NCI-H524 treated with DMSO at 0.1 percent for 48 hours (cell line): ENCODE data around the gene DCLK2.

Experiments used
- DNase-seq: peaks from one replicate; lab custom pipeline; 2025; lab: John Stamatoyannopoulos, UW

Gene DCLK2

DNA sequence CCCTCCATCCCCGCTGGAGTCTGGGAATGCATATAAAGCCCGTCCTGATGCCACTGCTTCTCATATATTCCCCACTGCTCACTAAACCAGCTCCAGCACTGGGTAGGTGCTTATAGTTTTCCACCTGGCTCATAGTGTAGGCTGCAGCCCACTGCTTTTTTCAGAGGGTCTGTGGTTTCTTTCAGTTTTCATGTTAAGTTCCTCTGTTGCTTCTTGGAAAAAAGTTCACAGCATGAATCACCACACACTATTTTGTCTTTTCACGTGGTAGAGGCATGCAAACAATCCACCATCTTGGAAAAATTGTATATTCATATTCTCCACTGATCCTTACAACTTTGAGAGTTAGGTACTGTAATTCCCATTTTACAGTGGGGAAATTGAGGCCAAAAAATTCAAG is 39.4 kb downstream of the DCLK2 start:
- DNase-seq = no peak

- no peak for DNase-seq
These were observed 41.2 kb downstream of the DCLK2 start for GRCh38 chr4:150119492-150119891.

GRCh38 chr4:150123087-150123486 is 44.8 kb downstream of the DCLK2 start:
- DNase-seq = no peak

DNA sequence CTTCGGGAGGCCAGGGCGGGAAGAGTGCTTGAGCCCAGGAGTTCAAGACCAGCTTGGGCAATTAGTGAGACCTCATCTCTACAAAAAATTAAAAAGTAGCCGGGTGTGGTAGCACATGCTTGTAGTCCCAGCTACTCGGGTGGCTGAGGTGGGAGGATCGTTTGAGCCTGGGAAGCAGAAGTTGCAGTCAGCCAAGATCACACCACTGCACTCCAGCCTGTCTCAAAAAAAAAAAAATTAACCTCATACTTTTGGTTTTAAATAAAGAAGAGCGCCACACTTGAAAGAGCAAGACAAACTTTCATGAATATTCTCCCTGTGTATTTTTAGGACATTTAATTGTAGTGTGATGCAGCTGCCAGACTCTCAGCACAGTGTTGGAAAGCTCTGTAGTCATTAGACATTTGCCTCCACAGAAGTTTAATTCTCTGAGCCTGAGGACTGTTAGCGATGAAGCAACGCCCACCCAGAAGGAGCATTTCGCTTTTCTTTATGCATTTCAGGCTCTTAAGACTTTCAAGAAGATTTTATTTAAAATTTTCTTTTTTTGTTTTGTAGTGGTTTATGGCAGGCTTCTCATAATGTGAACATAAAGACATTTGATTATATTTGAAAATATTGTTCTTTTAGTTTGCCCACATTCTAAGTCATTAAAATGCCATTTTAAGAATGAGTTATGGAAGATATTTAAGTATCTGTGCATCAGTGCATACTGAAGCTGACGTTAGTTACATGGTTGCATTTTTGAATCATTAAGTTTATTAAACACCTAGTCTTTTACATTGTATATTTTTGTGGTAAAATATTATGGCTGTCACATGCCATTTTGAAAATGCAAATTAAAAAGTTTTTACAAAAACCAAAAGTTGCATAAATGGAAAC is 45.8 kb downstream of the DCLK2 start:
- no peak for DNase-seq

- DNase-seq = no peak
These were observed 48.1 kb downstream of the DCLK2 start for GRCh38 chr4:150126201-150126863.

GRCh38 chr4:150126864-150127203 is 48.6 kb downstream of the DCLK2 start:
- no peak for DNase-seq

DNA sequence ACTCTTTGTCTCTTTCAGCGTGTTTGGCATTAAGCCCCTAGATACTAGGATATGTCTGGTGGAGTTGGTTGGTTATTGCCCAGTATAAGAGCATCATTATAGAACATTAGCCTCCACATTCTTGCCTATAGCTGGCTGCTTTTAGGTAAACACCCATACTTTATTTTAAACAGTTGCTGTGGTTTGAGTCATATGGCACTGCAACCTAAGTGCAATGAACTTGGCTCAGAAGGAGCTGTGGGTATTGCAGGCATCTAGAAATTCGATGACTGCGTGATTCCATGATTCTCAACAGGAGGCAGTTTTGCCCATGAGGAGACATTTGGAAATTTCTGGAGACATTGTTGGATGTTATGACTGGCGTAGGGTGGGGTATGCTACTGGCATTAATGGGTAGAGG is 49.5 kb downstream of the DCLK2 start:
- DNase-seq = no peak

- DNase-seq = no peak
These were observed 52.7 kb downstream of the DCLK2 start for GRCh38 chr4:150130933-150131332.

DNA sequence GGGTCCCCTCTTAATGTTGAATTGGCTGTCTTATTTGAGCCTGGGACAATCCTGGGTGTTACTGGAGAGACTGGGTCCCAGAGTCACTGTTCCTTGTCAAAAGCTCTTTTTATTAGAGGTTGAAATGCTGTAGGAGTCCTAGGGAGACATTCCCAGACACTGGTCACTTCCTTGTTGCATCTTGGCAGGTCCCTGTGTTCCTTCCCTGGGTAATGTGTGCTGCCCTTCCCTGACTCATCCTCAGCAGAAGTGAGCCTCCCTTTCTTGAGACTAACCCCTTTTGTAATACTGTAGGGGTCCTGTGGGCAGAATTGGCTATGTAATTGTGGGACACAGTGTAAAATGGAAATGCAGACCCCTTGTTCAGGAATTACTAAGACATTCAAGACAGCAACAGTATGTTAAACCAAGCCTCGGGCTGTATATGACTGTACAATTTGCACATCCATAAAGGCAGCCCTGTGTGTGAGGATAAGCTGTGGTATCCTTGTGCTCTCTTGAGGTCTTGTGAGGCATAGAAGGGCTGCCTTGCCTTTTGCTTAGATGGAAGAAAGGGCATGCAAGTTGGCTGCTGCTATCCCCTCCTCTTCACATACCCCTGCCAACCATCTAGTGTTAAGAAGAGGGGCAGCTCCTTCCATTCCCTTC is 53.5 kb downstream of the DCLK2 start:
- no peak for DNase-seq

GRCh38 chr4:150133605-150134004 is 55.4 kb downstream of the DCLK2 start:
- DNase-seq = no peak

GRCh38 chr4:150135134-150135772 is 57.0 kb downstream of the DCLK2 start:
- no peak for DNase-seq

GRCh38 chr4:150136036-150136435 is 57.8 kb downstream of the DCLK2 start:
- no peak for DNase-seq

GRCh38 chr4:150136481-150136880 is 58.2 kb downstream of the DCLK2 start:
- no peak for DNase-seq

GRCh38 chr4:150139297-150139865 is 61.1 kb downstream of the DCLK2 start:
- DNase-seq = no peak

- no peak for DNase-seq
These were observed 62.6 kb downstream of the DCLK2 start for GRCh38 chr4:150140774-150141400.

DNA sequence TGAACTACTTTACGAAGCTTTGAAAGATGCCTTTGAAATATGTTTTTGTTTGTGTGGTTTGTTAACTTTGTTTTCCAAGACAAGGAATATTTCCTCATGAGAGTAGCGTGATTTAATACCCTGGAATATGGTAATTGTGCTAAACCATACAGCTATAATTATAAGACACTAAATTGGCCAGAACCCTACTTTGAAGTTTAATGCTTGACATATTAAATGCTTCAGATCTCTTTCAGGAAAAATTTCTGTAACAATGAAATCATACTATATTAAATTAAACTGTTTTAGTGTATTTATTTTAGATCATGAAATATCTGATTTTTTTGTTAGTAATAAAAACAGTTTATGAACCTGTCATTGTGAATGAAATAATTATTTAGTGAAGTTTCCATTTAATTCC is 63.5 kb downstream of the DCLK2 start:
- no peak for DNase-seq

DNA sequence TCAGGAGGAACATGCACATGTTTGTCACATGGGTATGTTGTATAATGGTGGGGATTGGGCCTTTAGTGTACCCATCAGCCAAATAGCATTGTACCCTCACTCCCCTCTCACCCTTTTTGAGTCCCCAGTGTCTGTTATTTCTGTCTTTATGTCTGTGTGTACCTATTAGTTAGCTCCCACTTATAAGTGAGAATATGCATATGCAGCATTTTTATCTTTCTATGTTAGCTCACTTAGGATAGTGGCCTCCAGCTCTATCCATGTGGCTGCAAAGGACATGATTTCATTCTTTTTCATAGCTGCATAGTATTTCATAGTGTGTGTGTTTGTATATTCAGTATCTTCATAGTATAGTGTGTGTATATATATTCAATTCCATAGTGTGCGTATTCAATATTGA is 64.6 kb downstream of the DCLK2 start:
- no peak for DNase-seq

DNA sequence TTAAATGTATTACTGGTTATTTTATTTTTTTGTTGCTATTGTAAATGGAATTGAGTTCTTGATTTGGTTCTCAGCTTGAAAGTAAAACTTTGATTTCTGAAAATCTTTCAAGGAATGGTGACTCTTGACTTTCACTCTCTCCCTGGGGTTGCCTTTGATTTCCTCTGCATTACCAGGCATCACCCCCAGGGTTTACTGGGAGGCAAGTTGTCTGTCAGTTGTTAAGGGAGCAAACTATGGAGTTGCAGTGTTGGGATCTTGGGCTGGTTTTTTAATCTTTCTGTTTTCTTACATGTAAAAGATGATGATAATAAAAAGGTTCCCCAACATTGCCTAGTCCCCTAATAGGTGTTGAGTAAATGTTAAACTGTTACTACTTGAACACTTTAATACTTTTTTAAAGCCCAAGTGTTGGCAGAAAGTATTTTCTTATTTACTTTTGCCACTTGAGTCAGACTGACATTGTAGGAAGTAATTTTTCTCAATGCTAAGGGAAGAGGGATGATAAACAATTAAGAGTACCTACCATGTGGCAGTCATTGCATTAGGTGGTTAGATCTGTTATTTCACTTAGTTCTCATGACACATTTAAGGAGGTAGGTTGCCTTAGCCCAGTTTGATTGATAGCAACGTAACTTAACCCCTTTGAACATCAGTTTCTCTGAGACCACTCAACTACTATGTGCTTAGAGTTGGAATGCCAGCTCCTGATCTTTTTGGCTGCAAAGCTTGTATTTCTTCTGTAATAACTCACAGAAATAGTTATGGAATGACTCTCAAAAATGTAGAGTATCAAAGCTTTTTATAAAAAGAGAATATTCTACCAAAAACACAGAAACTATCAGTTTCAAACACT is 67.1 kb downstream of the DCLK2 start:
- no peak for DNase-seq

DNA sequence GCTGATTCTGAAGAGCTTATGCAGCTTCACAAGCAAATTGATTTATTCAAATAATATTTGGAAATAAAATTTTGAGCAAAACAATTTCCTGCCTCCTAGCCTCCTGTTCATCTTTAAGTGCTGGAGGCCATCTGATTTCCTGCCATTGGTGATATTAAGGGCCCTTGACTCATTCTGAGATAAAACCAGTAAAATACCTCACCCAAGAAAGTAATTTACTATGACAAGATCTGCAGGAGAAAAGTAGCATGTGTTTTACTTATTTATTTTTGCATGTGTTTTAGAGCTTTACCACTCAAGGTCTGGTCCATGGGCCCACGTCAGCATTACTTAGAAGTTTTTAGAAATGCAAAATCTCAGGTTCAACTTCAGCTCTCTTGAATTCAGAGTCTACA is 67.7 kb downstream of the DCLK2 start:
- no peak for DNase-seq

DNA sequence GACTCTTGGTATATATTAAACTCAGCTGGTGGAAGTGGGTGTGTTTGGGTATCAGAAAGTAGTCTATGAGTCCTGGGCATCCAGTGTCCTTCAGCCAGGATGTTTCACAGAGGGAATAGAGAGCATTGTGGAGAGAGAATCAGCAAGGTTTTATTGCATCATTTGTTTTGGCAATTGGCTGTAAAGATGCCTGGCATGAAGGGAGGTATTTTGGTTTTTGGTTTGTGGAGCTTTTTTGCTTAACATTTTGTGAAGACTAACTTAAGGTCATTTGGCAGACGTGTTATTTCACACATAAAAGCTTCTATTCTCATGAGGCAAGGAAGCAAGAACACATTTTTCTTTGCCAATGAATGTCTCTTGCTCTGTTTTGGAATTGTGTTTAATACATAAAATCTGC is 71.1 kb downstream of the DCLK2 start:
- no peak for DNase-seq

- DNase-seq = no peak
These were observed 72.4 kb downstream of the DCLK2 start for GRCh38 chr4:150150629-150151062.
